ENCODE data around the gene FAM163A.

FAM163A gene

GRCh38 chr1:179824265-179824664, 81.2 kb downstream of the FAM163A start:
- no peaks in the 10 kb centered on the region for H3K27me3 ChIP-seq (ENCODE audit: insufficient read depth, low read length, poor library complexity, severe bottlenecking)
- no peaks in the 10 kb centered on the region for H3K79me2 ChIP-seq (ENCODE audit: insufficient read depth, low read length)
- H3K9me2 ChIP-seq (replicated peaks; ENCODE audit: low read depth, low read length), result no peaks in the 10 kb centered on the region
- H3K9ac ChIP-seq (ENCODE audit: low read depth, low read length, poor library complexity, severe bottlenecking), result no peak overlapping the region
- TF ChIP-seq EZH2phosphoT487 (IDR thresholded peaks at IDR 0.05; ENCODE audit: borderline replicate concordance) (no peak), CTCF (conservative IDR thresholded peaks at IDR 0.05; ENCODE audit: low read length) (no peak)
- no peak overlapping the region for H3K4me2 ChIP-seq (ENCODE audit: low read depth, low read length, poor library complexity, severe bottlenecking)
- no peak overlapping the region for H2AFZ ChIP-seq (ENCODE audit: low read length)
- no peaks in the 10 kb centered on the region for H3K36me3 ChIP-seq (ENCODE audit: insufficient read depth, low read length)
- H3K4me3 ChIP-seq (ENCODE audit: low read length, poor library complexity, severe bottlenecking), result no peak overlapping the region
- H4K20me1 ChIP-seq (ENCODE audit: insufficient read depth, low read length, poor library complexity, severe bottlenecking), result no peaks in the 10 kb centered on the region
- no peaks in the 10 kb centered on the region for H3K9me3 ChIP-seq (ENCODE audit: insufficient read depth, low read depth, low read length)
- no peaks in the 10 kb centered on the region for H3F3A ChIP-seq (ENCODE audit: low read depth)
- H3K4me1 ChIP-seq (ENCODE audit: insufficient read depth, low read length, poor library complexity, severe bottlenecking), result peaks cover 4% of the 10 kb centered on the region

- Histone ChIP-seq H3K9me3 (ENCODE audit: insufficient read depth, low read depth, low read length) (no peaks in the 10 kb centered on the region), H3K9me2 (replicated peaks; ENCODE audit: low read depth, low read length) (no peaks in the 10 kb centered on the region), H3K4me2 (ENCODE audit: low read depth, low read length, poor library complexity, severe bottlenecking) (no peak overlapping the region), H3K4me3 (ENCODE audit: low read length, poor library complexity, severe bottlenecking) (no peak overlapping the region), H3F3A (ENCODE audit: low read depth) (no peaks in the 10 kb centered on the region), H2AFZ (ENCODE audit: low read length) (no peak overlapping the region), H3K79me2 (ENCODE audit: insufficient read depth, low read length) (no peaks in the 10 kb centered on the region), H3K9ac (ENCODE audit: low read depth, low read length, poor library complexity, severe bottlenecking) (no peak overlapping the region), H3K27me3 (ENCODE audit: insufficient read depth, low read length, poor library complexity, severe bottlenecking) (no peaks in the 10 kb centered on the region), H3K36me3 (ENCODE audit: insufficient read depth, low read length) (no peaks in the 10 kb centered on the region), H4K20me1 (ENCODE audit: insufficient read depth, low read length, poor library complexity, severe bottlenecking) (no peaks in the 10 kb centered on the region), H3K4me1 (ENCODE audit: insufficient read depth, low read length, poor library complexity, severe bottlenecking) (peaks cover 4% of the 10 kb centered on the region)
- TF ChIP-seq CTCF (conservative IDR thresholded peaks at IDR 0.05; ENCODE audit: low read length) (no peak), EZH2phosphoT487 (IDR thresholded peaks at IDR 0.05; ENCODE audit: borderline replicate concordance) (no peak)
Measured at GRCh38 chr1:179825206-179825605, 82.1 kb downstream of the FAM163A start.

GRCh38 chr1:179825798-179826460, 82.8 kb downstream of the FAM163A start:
- H2AFZ ChIP-seq (ENCODE audit: low read length), result no peak overlapping the region
- no peaks in the 10 kb centered on the region for H3K79me2 ChIP-seq (ENCODE audit: insufficient read depth, low read length)
- H3K4me3 ChIP-seq (ENCODE audit: low read length, poor library complexity, severe bottlenecking), result no peak overlapping the region
- TF ChIP-seq CTCF (conservative IDR thresholded peaks at IDR 0.05; ENCODE audit: low read length) (no peak), EZH2phosphoT487 (IDR thresholded peaks at IDR 0.05; ENCODE audit: borderline replicate concordance) (no peak)
- H3K9ac ChIP-seq (ENCODE audit: low read depth, low read length, poor library complexity, severe bottlenecking), result no peak overlapping the region
- H3K9me2 ChIP-seq (replicated peaks; ENCODE audit: low read depth, low read length), result no peaks in the 10 kb centered on the region
- no peak overlapping the region for H3K4me2 ChIP-seq (ENCODE audit: low read depth, low read length, poor library complexity, severe bottlenecking)
- H3K36me3 ChIP-seq (ENCODE audit: insufficient read depth, low read length), result no peaks in the 10 kb centered on the region
- no peaks in the 10 kb centered on the region for H4K20me1 ChIP-seq (ENCODE audit: insufficient read depth, low read length, poor library complexity, severe bottlenecking)
- H3K4me1 ChIP-seq (ENCODE audit: insufficient read depth, low read length, poor library complexity, severe bottlenecking), result peaks cover 4% of the 10 kb centered on the region
- H3K9me3 ChIP-seq (ENCODE audit: insufficient read depth, low read depth, low read length), result no peaks in the 10 kb centered on the region
- no peaks in the 10 kb centered on the region for H3F3A ChIP-seq (ENCODE audit: low read depth)
- no peaks in the 10 kb centered on the region for H3K27me3 ChIP-seq (ENCODE audit: insufficient read depth, low read length, poor library complexity, severe bottlenecking)
